ENCODE measurements around the gene CRIM1.

GRCh38 chr2:36397728-36398413 lies 42.3 kb downstream of the CRIM1 start:
- TF ChIP-seq POLR2A (IDR thresholded peaks at IDR 0.05) = no peak
- TF ChIP-seq EP300 (IDR thresholded peaks at IDR 0.05) = no peak

All from upper lobe of left lung (tissue), 4 donors.